ENCODE measurements around the gene DENND11.

Gene DENND11

GRCh38 chr7:141685285-141686023, 16.5 kb downstream of the DENND11 start:
- DNase-seq (ENCODE audit: low read depth in 3 of 3): no peak

GRCh38 chr7:141679014-141679413, 23.0 kb downstream of the DENND11 start:
- DNase-seq (ENCODE audit: low read depth in 3 of 3): no peak

GRCh38 chr7:141676618-141677017, 25.3 kb downstream of the DENND11 start:
- DNase-seq (ENCODE audit: low read depth in 3 of 3): no peak

GRCh38 chr7:141675436-141676215, 26.3 kb downstream of the DENND11 start:
- DNase-seq (ENCODE audit: low read depth in 3 of 3): no peak

- DNase-seq (ENCODE audit: low read depth in 3 of 3): no peak
These were observed 27.3 kb downstream of the DENND11 start for GRCh38 chr7:141674702-141675101.

GRCh38 chr7:141674171-141674671, 27.7 kb downstream of the DENND11 start:
- no peak for DNase-seq (ENCODE audit: low read depth in 3 of 3)

- no peak for DNase-seq (ENCODE audit: low read depth in 3 of 3)
These were observed 28.6 kb downstream of the DENND11 start for GRCh38 chr7:141673346-141673745.

GRCh38 chr7:141671705-141672496, 30.1 kb downstream of the DENND11 start:
- DNase-seq (ENCODE audit: low read depth in 3 of 3): no peak

- DNase-seq (ENCODE audit: low read depth in 3 of 3): no peak
These were observed 33.1 kb downstream of the DENND11 start for GRCh38 chr7:141668853-141669252.

GRCh38 chr7:141666071-141666470, 35.9 kb downstream of the DENND11 start:
- DNase-seq (ENCODE audit: low read depth in 3 of 3): no peak

- DNase-seq (ENCODE audit: low read depth in 3 of 3): no peak
These were observed 36.5 kb downstream of the DENND11 start for GRCh38 chr7:141665208-141666035.

- DNase-seq (ENCODE audit: low read depth in 3 of 3): no peak
These were observed 37.5 kb downstream of the DENND11 start for GRCh38 chr7:141664450-141664849.

GRCh38 chr7:141663081-141663849, 38.7 kb downstream of the DENND11 start:
- DNase-seq (ENCODE audit: low read depth in 3 of 3): no peak

GRCh38 chr7:141660259-141660658, 41.7 kb downstream of the DENND11 start:
- no peak for DNase-seq (ENCODE audit: low read depth in 3 of 3)

GRCh38 chr7:141659501-141659900, 42.5 kb downstream of the DENND11 start:
- no peak for DNase-seq (ENCODE audit: low read depth in 3 of 3)

GRCh38 chr7:141654551-141654950, 47.4 kb downstream of the DENND11 start:
- peak; percentile 11 to 44 (median 25) for DNase-seq (ENCODE audit: low read depth in 3 of 3)

- no peak for DNase-seq (ENCODE audit: low read depth in 3 of 3)
These were observed 49.3 kb downstream of the DENND11 start for GRCh38 chr7:141652691-141653090.
